HG03139 (cell line): ENCODE data around the gene BEND3.

Experiments
- ATAC-seq: cut with Tn5 transposase; IDR thresholded peaks from one replicate; pipeline ENCODE4 v1.9.1; 2021; ENCODE audit not compliant: unreplicated experiment

Gene BEND3

DNA sequence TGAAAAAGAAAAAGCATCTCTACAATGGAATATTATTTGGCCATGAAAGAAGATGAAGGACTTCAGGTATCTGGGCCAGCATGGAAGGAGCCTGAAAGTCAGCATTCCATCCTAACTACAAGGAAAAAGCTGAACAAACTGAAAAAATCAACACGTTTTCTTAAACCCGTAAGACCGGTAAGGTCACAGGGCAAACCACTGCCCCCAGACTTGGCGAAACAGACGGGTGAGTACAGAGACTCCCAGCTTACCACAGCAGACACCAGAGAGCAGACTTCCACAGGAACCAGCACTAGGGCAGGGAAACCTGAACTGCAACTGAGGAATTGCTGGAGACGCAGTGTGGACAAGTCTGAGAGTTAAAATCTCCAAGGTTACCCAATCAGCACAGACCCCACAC is 31.4 kb downstream of the BEND3 start:
- ATAC-seq, result no peak

GRCh38 chr6:107083047-107083768 is 32.1 kb downstream of the BEND3 start:
- no peak for ATAC-seq

DNA sequence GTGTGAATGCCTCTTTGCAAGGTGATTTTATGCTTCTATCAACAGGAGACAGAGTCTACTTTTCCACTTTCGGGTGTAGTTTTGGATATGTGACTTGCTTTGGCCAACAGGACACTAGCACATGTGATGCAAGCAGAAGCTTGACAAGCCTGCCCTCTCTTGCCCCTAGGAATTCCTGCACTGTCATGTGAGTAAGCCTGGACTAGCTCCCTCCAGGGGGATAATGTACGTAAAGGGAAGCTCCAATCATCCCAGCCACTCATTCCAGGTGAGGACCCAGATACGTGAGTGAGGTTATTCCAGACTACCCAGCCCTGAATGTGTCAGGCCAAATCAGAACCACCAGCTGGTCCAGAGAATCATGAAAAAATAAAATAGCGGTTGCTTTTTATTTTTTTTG is 33.3 kb downstream of the BEND3 start:
- no peak for ATAC-seq

GRCh38 chr6:107080036-107080435 is 35.3 kb downstream of the BEND3 start:
- ATAC-seq, result no peak

GRCh38 chr6:107079429-107079828 is 35.9 kb downstream of the BEND3 start:
- ATAC-seq, result no peak

- ATAC-seq, result no peak
These were observed 37.6 kb downstream of the BEND3 start for GRCh38 chr6:107077710-107078109.

- no peak for ATAC-seq
These were observed 39.3 kb downstream of the BEND3 start for GRCh38 chr6:107075951-107076381.

DNA sequence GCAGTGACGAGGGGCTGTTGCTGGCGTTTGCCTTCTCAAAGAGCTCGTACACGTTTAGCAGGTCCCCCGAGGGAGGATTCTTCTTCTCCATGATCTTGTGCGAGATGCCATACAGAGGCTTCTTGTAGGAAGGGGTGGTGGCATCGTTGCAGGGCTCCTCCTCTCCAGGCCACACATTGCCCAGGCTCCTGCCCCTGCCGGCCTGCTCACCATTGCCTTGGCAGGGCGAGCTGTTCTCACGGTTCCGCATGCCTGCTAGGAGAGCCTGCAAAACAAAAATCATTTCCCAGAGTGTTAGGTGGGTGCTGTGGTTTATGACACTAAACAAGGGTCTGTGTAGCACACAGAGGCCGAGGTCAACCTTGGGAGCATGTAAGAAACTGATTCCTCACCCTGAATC is 44.6 kb downstream of the BEND3 start:
- ATAC-seq, result no peak

- no peak for ATAC-seq
These were observed 45.4 kb downstream of the BEND3 start for GRCh38 chr6:107069631-107070548.

GRCh38 chr6:107068691-107069630 is 46.4 kb downstream of the BEND3 start:
- no peak for ATAC-seq

GRCh38 chr6:107066697-107067659 is 48.3 kb downstream of the BEND3 start:
- no peak for ATAC-seq

GRCh38 chr6:107064579-107065065 is 50.7 kb downstream of the BEND3 start:
- ATAC-seq, result no peak

DNA sequence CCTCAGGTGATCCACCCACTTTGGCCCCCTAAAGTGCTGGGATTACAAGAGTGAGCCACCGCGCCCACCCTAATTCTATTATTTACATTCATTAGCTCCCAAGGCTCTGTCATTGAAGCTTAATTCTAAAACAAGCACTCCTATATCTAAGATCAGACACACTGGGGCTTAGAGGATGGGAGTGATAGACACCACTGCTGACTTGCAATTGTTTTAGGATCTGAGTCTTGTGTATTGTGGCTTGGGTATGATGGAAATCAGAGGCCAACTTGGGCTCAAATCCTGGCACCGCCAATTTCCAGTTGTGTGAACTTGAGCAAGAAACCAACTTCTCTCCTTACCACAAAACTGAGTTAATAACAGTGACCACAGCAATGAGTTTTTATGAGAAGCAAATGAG is 52.6 kb downstream of the BEND3 start:
- no peak for ATAC-seq

DNA sequence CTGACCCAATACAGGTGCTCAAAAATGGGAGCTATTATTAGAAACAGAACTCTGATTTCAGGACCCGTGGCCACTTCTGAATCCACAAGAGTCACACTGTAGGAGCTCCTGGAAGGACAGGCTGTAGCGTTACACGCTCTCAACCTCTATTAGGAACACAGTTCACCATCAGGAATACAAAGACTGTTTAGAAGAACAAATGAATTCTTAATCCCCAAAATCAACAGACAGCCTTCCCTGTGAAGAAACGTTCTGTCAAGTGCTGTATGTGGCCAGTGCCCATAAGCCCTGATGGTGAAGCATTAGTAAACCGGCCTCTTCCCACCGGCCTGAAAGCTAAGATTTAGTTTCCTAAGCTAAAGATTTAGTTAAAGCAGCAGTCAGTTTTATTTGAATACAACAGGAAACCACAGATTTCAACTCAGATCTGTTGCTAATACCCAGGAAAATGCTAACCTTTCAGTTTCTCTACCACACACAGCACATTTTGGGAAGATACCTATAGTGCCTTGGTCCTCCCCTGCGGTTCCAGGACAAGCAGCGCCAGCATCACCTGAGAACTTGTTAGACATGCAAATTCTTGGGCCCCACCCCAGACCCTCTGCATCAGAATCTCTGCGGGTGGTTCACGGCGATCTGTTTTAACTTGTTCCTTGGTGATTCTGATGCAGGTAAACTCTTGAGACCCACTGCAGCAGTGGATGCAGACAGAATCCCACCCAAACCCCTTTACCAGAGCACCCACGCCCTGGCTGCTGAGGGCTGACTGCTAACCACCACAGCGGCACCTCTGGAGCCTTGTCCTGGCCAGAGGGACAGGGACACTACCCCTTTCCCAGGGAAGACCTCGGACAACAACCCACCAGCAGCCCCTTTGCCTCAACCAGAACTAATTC is 53.9 kb downstream of the BEND3 start:
- no peak for ATAC-seq

DNA sequence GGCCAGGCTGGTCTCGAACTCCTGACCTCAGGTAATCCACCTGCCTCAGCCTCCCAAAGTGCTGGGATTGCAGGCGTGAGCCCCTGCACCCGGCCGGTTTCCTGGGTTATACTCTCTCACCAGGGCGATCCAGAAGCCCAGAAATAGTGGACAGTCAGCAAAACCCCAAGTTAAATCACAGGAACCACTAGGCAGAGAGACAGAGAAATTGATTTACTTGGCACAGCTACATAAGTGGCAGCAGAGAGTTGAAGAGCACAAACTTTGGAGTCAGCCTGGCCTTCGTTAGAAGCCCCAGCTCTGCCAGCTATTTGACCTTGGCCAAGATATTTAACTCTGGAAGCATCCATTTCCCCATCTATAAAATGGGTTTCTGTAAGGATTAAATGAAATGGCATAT is 54.6 kb downstream of the BEND3 start:
- ATAC-seq, result no peak

GRCh38 chr6:107059606-107060005 is 55.7 kb downstream of the BEND3 start:
- no peak for ATAC-seq

- no peak for ATAC-seq
These were observed 57.6 kb downstream of the BEND3 start for GRCh38 chr6:107057679-107058078.

DNA sequence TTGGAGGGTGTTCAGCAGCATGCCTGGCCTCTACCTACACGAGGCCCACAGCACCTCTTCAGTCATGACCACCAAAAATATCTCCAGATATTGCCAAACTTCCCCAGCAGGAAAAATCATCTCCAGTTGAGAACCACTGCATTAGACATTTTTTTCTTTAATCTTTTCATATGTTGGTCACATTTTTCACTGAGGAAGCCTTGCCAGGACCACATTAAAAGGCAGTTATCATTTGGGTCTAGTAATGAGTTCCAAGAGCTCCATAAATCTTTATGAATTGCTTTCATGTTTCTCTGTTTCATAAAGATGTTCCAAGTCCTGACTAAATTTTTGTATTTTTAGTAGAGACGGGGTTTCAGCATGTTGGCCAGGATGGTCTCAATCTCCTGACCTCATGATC is 58.5 kb downstream of the BEND3 start:
- ATAC-seq, result no peak

- no peak for ATAC-seq
These were observed 67.5 kb downstream of the BEND3 start for GRCh38 chr6:107047807-107048206.
